NCI-H748 treated with DMSO at 0.1 percent for 48 hours (cell line): ENCODE data around the gene MRC2.

ENCODE experiments used
- DNase-seq: peaks from one replicate; lab custom pipeline; 2025; lab: John Stamatoyannopoulos, UW

MRC2 gene

GRCh38 chr17:62641153-62641552 lies 13.7 kb downstream of the MRC2 start:
- DNase-seq: no peak

GRCh38 chr17:62641951-62642350 lies 14.5 kb downstream of the MRC2 start:
- no peak for DNase-seq

- DNase-seq: no peak
Observed at GRCh38 chr17:62643496-62643895, 16.0 kb downstream of the MRC2 start.

GRCh38 chr17:62644487-62645173 lies 17.2 kb downstream of the MRC2 start:
- peak; percentile 67 for DNase-seq

GRCh38 chr17:62648251-62648955 lies 20.9 kb downstream of the MRC2 start:
- DNase-seq: no peak

GRCh38 chr17:62648956-62649294 lies 21.5 kb downstream of the MRC2 start:
- no peak for DNase-seq

GRCh38 chr17:62649570-62649969 lies 22.1 kb downstream of the MRC2 start:
- no peak for DNase-seq

- DNase-seq: no peak
Observed at GRCh38 chr17:62650587-62650986, 23.1 kb downstream of the MRC2 start.

- DNase-seq: peak; percentile 50
Observed at GRCh38 chr17:62652251-62653001, 25.0 kb downstream of the MRC2 start.

- peak; percentile 72 for DNase-seq
Observed at GRCh38 chr17:62653002-62653825, 25.7 kb downstream of the MRC2 start.

GRCh38 chr17:62653826-62654761 lies 26.6 kb downstream of the MRC2 start:
- no peak for DNase-seq

GRCh38 chr17:62655656-62656055 lies 28.2 kb downstream of the MRC2 start:
- DNase-seq: no peak

- no peak for DNase-seq
Observed at GRCh38 chr17:62656446-62656845, 29.0 kb downstream of the MRC2 start.

- DNase-seq: no peak
Observed at GRCh38 chr17:62657145-62657665, 29.7 kb downstream of the MRC2 start.

GRCh38 chr17:62657690-62658089 lies 30.2 kb downstream of the MRC2 start:
- DNase-seq: no peak

GRCh38 chr17:62658136-62658920 lies 30.9 kb downstream of the MRC2 start:
- DNase-seq: no peak

- no peak for DNase-seq
Observed at GRCh38 chr17:62660629-62661118, 33.2 kb downstream of the MRC2 start.

- DNase-seq: no peak
Observed at GRCh38 chr17:62661337-62661736, 33.9 kb downstream of the MRC2 start.

GRCh38 chr17:62662855-62663254 lies 35.4 kb downstream of the MRC2 start:
- no peak for DNase-seq

- DNase-seq: no peak
Observed at GRCh38 chr17:62663304-62663703, 35.8 kb downstream of the MRC2 start.
